GM23338 (cell line): ENCODE results near the gene KCTD15.

Experiments
- CREB1 ChIP-seq: fragments of 250-450 bp; sonication (Bioruptor Pico); IDR thresholded peaks from 2 replicates; pipeline ENCODE4 v1.5.0; 2020; ENCODE audit warnings: low read depth, mild to moderate bottlenecking, moderate library complexity
- EZH2 ChIP-seq: fragments of 200-600 bp; sonication (generic); IDR thresholded peaks from one replicate; pipeline ENCODE4 v1.8.0; 2017; ENCODE audit warnings: antibody characterized with exemption, mild to moderate bottlenecking, low read depth; ENCODE audit not compliant: unreplicated experiment
- EZH2phosphoT487 ChIP-seq: fragments of 200-600 bp; sonication (generic); IDR thresholded peaks from one replicate; pipeline ENCODE4 v1.8.1; 2018; ENCODE audit warnings: antibody characterized with exemption; ENCODE audit not compliant: unreplicated experiment
- JUNB ChIP-seq: IDR thresholded peaks from one replicate; pipeline ENCODE4 v1.6.1; 2016; ENCODE audit warnings: antibody characterized with exemption; ENCODE audit not compliant: unreplicated experiment
- NANOG ChIP-seq: IDR thresholded peaks from 2 replicates; pipeline ENCODE4 v1.6.1; 2016; ENCODE audit warnings: antibody characterized with exemption, borderline replicate concordance
- POLR2AphosphoS5 ChIP-seq: IDR thresholded peaks from 2 replicates; pipeline ENCODE4 v1.6.1; 2016; ENCODE audit warnings: antibody characterized with exemption, low read depth
- STAT1 ChIP-seq: IDR thresholded peaks from one replicate; pipeline ENCODE4 v1.6.1; 2016; ENCODE audit warnings: antibody characterized with exemption; ENCODE audit not compliant: unreplicated experiment
- ZNF114 ChIP-seq: fragments of 250-450 bp; sonication (Bioruptor Pico); IDR thresholded peaks from 2 replicates; pipeline ENCODE4 v1.5.0; 2020; ENCODE audit warnings: mild to moderate bottlenecking, moderate library complexity
- ZNF331 ChIP-seq: fragments of 250-450 bp; sonication (Bioruptor Pico); IDR thresholded peaks from 2 replicates; pipeline ENCODE4 v1.5.0; 2020; ENCODE audit warnings: low read depth, mild to moderate bottlenecking, moderate library complexity
- TF ChIP-seq, protein P1 (sequence below), 2 experiments: fragments of 200-600 bp in 1 of 2; sonication (generic) in 1 of 2; conservative IDR thresholded peaks; 2 replicates each; pipeline versions ENCODE4 v1.5.1 to v1.6.1; 2016 to 2017; ENCODE audit warnings: antibody characterized with exemption in 2 of 2, low read depth in 2 of 2, mild to moderate bottlenecking in 2 of 2, moderate library complexity in 1 of 2
- TF ChIP-seq, protein P2 (sequence below): IDR thresholded peaks from one replicate; pipeline ENCODE4 v1.6.1; 2018; ENCODE audit warnings: antibody characterized with exemption; ENCODE audit not compliant: unreplicated experiment
- TF ChIP-seq, protein P3 (sequence below): fragments of 250-450 bp; sonication (Bioruptor Pico); IDR thresholded peaks from 2 replicates; pipeline ENCODE4 v1.5.0; 2020; ENCODE audit warnings: mild to moderate bottlenecking, moderate library complexity
- TF ChIP-seq, protein P4 (sequence below): IDR thresholded peaks from 2 replicates; pipeline ENCODE4 v1.6.1; 2016; ENCODE audit warnings: antibody characterized with exemption

DNA sequence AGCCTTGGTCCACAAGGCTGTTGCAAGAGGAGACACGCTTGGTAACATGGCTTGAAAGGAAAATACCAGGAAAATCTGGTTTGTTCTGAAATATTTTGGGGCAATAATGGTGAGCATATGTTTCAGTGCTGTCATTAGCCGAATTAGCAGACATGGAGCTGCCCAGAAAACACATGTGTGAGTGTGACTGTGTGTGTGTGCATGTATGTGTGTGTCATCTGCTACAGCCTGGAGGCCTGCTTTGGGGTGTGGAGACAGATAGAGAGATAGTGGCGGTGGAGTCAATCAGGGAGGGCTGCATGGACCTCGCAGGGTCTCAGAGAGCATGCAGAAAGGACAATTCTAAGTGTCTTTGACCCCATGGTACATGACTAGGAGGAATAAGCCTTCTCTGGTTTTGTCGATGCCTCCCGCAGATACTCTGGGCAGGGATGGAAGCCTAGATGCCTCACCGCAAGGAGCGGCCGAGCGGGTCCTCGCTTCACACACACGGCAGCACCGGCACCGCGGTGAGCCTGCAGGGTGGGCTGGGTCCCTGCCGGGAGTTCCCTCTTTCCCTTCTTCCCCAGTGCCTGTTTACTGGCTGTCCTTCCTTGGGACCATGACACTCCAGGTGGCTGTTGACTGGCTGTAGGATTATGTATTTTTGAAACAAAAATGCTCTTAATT, 3.5 kb downstream of the KCTD15 start:
- TF ChIP-seq, protein P1, sequence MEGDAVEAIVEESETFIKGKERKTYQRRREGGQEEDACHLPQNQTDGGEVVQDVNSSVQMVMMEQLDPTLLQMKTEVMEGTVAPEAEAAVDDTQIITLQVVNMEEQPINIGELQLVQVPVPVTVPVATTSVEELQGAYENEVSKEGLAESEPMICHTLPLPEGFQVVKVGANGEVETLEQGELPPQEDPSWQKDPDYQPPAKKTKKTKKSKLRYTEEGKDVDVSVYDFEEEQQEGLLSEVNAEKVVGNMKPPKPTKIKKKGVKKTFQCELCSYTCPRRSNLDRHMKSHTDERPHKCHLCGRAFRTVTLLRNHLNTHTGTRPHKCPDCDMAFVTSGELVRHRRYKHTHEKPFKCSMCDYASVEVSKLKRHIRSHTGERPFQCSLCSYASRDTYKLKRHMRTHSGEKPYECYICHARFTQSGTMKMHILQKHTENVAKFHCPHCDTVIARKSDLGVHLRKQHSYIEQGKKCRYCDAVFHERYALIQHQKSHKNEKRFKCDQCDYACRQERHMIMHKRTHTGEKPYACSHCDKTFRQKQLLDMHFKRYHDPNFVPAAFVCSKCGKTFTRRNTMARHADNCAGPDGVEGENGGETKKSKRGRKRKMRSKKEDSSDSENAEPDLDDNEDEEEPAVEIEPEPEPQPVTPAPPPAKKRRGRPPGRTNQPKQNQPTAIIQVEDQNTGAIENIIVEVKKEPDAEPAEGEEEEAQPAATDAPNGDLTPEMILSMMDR (conservative IDR thresholded peaks at IDR 0.05; ENCODE audit: low read depth in 2 of 2) = no peak
- no peak for TF ChIP-seq CREB1
- no peak for TF ChIP-seq EZH2
- TF ChIP-seq POLR2AphosphoS5 = no peak
- TF ChIP-seq, protein P2, sequence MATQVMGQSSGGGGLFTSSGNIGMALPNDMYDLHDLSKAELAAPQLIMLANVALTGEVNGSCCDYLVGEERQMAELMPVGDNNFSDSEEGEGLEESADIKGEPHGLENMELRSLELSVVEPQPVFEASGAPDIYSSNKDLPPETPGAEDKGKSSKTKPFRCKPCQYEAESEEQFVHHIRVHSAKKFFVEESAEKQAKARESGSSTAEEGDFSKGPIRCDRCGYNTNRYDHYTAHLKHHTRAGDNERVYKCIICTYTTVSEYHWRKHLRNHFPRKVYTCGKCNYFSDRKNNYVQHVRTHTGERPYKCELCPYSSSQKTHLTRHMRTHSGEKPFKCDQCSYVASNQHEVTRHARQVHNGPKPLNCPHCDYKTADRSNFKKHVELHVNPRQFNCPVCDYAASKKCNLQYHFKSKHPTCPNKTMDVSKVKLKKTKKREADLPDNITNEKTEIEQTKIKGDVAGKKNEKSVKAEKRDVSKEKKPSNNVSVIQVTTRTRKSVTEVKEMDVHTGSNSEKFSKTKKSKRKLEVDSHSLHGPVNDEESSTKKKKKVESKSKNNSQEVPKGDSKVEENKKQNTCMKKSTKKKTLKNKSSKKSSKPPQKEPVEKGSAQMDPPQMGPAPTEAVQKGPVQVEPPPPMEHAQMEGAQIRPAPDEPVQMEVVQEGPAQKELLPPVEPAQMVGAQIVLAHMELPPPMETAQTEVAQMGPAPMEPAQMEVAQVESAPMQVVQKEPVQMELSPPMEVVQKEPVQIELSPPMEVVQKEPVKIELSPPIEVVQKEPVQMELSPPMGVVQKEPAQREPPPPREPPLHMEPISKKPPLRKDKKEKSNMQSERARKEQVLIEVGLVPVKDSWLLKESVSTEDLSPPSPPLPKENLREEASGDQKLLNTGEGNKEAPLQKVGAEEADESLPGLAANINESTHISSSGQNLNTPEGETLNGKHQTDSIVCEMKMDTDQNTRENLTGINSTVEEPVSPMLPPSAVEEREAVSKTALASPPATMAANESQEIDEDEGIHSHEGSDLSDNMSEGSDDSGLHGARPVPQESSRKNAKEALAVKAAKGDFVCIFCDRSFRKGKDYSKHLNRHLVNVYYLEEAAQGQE = no peak
- TF ChIP-seq NANOG = no peak
- TF ChIP-seq JUNB = no peak
- no peak for TF ChIP-seq EZH2phosphoT487
- TF ChIP-seq, protein P3, sequence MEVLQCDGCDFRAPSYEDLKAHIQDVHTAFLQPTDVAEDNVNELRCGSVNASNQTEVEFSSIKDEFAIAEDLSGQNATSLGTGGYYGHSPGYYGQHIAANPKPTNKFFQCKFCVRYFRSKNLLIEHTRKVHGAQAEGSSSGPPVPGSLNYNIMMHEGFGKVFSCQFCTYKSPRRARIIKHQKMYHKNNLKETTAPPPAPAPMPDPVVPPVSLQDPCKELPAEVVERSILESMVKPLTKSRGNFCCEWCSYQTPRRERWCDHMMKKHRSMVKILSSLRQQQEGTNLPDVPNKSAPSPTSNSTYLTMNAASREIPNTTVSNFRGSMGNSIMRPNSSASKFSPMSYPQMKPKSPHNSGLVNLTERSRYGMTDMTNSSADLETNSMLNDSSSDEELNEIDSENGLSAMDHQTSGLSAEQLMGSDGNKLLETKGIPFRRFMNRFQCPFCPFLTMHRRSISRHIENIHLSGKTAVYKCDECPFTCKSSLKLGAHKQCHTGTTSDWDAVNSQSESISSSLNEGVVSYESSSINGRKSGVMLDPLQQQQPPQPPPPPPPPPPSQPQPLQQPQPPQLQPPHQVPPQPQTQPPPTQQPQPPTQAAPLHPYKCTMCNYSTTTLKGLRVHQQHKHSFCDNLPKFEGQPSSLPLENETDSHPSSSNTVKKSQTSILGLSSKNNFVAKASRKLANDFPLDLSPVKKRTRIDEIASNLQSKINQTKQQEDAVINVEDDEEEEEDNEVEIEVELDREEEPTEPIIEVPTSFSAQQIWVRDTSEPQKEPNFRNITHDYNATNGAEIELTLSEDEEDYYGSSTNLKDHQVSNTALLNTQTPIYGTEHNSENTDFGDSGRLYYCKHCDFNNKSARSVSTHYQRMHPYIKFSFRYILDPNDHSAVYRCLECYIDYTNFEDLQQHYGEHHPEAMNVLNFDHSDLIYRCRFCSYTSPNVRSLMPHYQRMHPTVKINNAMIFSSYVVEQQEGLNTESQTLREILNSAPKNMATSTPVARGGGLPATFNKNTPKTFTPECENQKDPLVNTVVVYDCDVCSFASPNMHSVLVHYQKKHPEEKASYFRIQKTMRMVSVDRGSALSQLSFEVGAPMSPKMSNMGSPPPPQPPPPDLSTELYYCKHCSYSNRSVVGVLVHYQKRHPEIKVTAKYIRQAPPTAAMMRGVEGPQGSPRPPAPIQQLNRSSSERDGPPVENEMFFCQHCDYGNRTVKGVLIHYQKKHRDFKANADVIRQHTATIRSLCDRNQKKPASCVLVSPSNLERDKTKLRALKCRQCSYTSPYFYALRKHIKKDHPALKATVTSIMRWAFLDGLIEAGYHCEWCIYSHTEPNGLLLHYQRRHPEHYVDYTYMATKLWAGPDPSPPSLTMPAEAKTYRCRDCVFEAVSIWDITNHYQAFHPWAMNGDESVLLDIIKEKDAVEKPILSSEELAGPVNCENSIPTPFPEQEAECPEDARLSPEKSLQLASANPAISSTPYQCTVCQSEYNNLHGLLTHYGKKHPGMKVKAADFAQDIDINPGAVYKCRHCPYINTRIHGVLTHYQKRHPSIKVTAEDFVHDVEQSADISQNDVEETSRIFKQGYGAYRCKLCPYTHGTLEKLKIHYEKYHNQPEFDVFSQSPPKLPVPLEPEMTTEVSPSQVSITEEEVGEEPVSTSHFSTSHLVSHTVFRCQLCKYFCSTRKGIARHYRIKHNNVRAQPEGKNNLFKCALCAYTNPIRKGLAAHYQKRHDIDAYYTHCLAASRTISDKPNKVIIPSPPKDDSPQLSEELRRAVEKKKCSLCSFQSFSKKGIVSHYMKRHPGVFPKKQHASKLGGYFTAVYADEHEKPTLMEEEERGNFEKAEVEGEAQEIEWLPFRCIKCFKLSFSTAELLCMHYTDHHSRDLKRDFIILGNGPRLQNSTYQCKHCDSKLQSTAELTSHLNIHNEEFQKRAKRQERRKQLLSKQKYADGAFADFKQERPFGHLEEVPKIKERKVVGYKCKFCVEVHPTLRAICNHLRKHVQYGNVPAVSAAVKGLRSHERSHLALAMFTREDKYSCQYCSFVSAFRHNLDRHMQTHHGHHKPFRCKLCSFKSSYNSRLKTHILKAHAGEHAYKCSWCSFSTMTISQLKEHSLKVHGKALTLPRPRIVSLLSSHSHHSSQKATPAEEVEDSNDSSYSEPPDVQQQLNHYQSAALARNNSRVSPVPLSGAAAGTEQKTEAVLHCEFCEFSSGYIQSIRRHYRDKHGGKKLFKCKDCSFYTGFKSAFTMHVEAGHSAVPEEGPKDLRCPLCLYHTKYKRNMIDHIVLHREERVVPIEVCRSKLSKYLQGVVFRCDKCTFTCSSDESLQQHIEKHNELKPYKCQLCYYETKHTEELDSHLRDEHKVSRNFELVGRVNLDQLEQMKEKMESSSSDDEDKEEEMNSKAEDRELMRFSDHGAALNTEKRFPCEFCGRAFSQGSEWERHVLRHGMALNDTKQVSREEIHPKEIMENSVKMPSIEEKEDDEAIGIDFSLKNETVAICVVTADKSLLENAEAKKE (CRISPR knock-in tag) = no peak
- TF ChIP-seq, protein P4, sequence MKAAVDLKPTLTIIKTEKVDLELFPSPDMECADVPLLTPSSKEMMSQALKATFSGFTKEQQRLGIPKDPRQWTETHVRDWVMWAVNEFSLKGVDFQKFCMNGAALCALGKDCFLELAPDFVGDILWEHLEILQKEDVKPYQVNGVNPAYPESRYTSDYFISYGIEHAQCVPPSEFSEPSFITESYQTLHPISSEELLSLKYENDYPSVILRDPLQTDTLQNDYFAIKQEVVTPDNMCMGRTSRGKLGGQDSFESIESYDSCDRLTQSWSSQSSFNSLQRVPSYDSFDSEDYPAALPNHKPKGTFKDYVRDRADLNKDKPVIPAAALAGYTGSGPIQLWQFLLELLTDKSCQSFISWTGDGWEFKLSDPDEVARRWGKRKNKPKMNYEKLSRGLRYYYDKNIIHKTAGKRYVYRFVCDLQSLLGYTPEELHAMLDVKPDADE = no peak
- TF ChIP-seq ZNF114 = no peak
- no peak for TF ChIP-seq STAT1
- no peak for TF ChIP-seq ZNF331 (CRISPR knock-in tag)
